HG03571 (cell line): ENCODE data around the gene KRT79.

Source experiments
- ATAC-seq: cut with Tn5 transposase; IDR thresholded peaks from one replicate; pipeline ENCODE4 v1.9.1; 2021; ENCODE audit not compliant: unreplicated experiment

Gene KRT79

GRCh38 chr12:52774629-52775250 is 59.4 kb downstream of the KRT79 start:
- ATAC-seq: no peak

- no peak for ATAC-seq
Measured at GRCh38 chr12:52772772-52773171, 61.3 kb downstream of the KRT79 start.

GRCh38 chr12:52772188-52772587 is 61.9 kb downstream of the KRT79 start:
- ATAC-seq: no peak

GRCh38 chr12:52771505-52771904 is 62.6 kb downstream of the KRT79 start:
- no peak for ATAC-seq
